ENCODE measurements around the gene ZNF234. TPM values are rescaled to one million over a fixed set of nuclear protein-coding genes. Genes with fewer than 3 reads are reported as not detected.

The ZNF234 gene
- total and polyA plus RNA-seq, 2 of the 4 experiments (the other 2 are of a cell fraction): 4.0 to 15.8 TPM

DNA sequence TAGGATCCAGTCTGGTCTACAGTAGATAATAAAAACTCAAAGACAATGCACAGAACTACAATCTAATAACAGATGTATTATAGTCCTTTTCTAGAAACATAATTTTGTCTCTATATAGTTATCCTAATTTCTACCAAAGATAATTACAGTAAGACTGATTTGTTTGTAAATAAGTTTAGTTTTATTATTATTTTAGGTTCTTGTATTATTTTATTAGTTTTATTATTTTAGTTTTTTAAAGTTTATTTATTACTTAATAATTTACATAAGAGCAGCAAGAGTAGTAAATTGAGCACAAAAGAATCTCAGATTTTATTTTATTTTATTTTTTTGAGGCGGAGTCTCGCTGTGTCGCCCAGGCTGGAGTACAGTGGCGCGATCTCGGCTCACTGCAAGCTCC, 48.7 kb downstream of the ZNF234 start:
- no peak overlapping the region for H2BK120ac ChIP-seq (ENCODE audit: low read depth, low read length)
- DNase-seq (no peak), ATAC-seq (ENCODE audit: low read depth) (no peak)
- in situ Hi-C loops (cut with MboI; ENCODE audit: low sequenced_read_pairs) (no loop called here), intact Hi-C loops (cut with micrococcal nuclease) (no loop called here), dilution Hi-C loops (cut with HindIII; ENCODE audit: low sequenced_read_pairs, unreplicated experiment) (no loop called here)
- BruUV-seq (replicated peaks): no TSS peak
- H2AK5ac ChIP-seq (ENCODE audit: low read depth, low read length): no peak overlapping the region
- no peak overlapping the region for H3K4me3 ChIP-seq (ENCODE audit: insufficient read depth, low read depth, low read length)
- TF ChIP-seq CHD1 (IDR thresholded peaks at IDR 0.05; ENCODE audit: low read depth, low read length) (no peak), FOS (IDR thresholded peaks at IDR 0.05; ENCODE audit: low read depth, low read length) (no peak), MAZ (IDR thresholded peaks at IDR 0.05; ENCODE audit: borderline replicate concordance, low read depth, low read length) (no peak), BHLHE40 (IDR thresholded peaks at IDR 0.05; ENCODE audit: low read depth, low read length) (no peak), RCOR1 (IDR thresholded peaks at IDR 0.05; ENCODE audit: insufficient replicate concordance, low read length) (no peak), MXI1 (IDR thresholded peaks at IDR 0.05; ENCODE audit: borderline replicate concordance, low read depth, low read length) (no peak), RFX5 (IDR thresholded peaks at IDR 0.05; ENCODE audit: low read depth, low read length) (no peak), CEBPB (IDR thresholded peaks at IDR 0.05; ENCODE audit: low read depth, low read length) (no peak), POLR2A (IDR thresholded peaks at IDR 0.05; ENCODE audit: low read depth, low read length) (no peak), MAFK (IDR thresholded peaks at IDR 0.05; ENCODE audit: low read depth, low read length) (no peak), NFE2L2 (IDR thresholded peaks at IDR 0.05; ENCODE audit: low read depth, low read length) (no peak), RAD21 (IDR thresholded peaks at IDR 0.05; ENCODE audit: low read length) (no peak)
- TF ChIP-seq, protein P1, sequence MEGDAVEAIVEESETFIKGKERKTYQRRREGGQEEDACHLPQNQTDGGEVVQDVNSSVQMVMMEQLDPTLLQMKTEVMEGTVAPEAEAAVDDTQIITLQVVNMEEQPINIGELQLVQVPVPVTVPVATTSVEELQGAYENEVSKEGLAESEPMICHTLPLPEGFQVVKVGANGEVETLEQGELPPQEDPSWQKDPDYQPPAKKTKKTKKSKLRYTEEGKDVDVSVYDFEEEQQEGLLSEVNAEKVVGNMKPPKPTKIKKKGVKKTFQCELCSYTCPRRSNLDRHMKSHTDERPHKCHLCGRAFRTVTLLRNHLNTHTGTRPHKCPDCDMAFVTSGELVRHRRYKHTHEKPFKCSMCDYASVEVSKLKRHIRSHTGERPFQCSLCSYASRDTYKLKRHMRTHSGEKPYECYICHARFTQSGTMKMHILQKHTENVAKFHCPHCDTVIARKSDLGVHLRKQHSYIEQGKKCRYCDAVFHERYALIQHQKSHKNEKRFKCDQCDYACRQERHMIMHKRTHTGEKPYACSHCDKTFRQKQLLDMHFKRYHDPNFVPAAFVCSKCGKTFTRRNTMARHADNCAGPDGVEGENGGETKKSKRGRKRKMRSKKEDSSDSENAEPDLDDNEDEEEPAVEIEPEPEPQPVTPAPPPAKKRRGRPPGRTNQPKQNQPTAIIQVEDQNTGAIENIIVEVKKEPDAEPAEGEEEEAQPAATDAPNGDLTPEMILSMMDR (conservative IDR thresholded peaks at IDR 0.05; ENCODE audit: low read depth, low read length): no peak
- TF ChIP-seq, protein P2, sequence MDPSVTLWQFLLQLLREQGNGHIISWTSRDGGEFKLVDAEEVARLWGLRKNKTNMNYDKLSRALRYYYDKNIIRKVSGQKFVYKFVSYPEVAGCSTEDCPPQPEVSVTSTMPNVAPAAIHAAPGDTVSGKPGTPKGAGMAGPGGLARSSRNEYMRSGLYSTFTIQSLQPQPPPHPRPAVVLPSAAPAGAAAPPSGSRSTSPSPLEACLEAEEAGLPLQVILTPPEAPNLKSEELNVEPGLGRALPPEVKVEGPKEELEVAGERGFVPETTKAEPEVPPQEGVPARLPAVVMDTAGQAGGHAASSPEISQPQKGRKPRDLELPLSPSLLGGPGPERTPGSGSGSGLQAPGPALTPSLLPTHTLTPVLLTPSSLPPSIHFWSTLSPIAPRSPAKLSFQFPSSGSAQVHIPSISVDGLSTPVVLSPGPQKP (IDR thresholded peaks at IDR 0.05; ENCODE audit: borderline replicate concordance, low read depth, low read length): no peak
- TF ChIP-seq, protein P3, sequence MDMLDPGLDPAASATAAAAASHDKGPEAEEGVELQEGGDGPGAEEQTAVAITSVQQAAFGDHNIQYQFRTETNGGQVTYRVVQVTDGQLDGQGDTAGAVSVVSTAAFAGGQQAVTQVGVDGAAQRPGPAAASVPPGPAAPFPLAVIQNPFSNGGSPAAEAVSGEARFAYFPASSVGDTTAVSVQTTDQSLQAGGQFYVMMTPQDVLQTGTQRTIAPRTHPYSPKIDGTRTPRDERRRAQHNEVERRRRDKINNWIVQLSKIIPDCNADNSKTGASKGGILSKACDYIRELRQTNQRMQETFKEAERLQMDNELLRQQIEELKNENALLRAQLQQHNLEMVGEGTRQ (IDR thresholded peaks at IDR 0.05; ENCODE audit: low read depth, low read length): no peak
- no peak overlapping the region for H2AFZ ChIP-seq (replicated peaks; ENCODE audit: low read length, poor library complexity)
- H2BK5ac ChIP-seq (ENCODE audit: low read depth, low read length, poor library complexity, severe bottlenecking): no peak overlapping the region
- CTCF ChIA-PET: no interaction called here
- no CpG with 5 or more reads among the region's 6 CpGs for WGBS, 2 experiments (ENCODE audit: extremely low coverage in 2 of 2, insufficient read length in 1 of 2)
- no peaks in the 10 kb centered on the region for H3K27me3 ChIP-seq (ENCODE audit: control insufficient read depth, insufficient read depth, low read length)
- H3K56ac ChIP-seq (ENCODE audit: extremely low read depth, insufficient read depth, low read length): no peak overlapping the region
- H4K5ac ChIP-seq (ENCODE audit: low read depth, low read length): no peak overlapping the region
- H3K27ac ChIP-seq (ENCODE audit: insufficient read depth, low read length): no peak overlapping the region
- no peak overlapping the region for H3K4ac ChIP-seq (ENCODE audit: low read depth, low read length)
- H4K91ac ChIP-seq (ENCODE audit: insufficient read depth, low read depth, low read length): no peak overlapping the region
- H3K4me2 ChIP-seq (ENCODE audit: low read depth, low read length): no peak overlapping the region
- H2AK9ac ChIP-seq (replicated peaks; ENCODE audit: low read depth, low read length, poor library complexity): no peak overlapping the region
- no peak overlapping the region for H2BK20ac ChIP-seq (ENCODE audit: low read depth, low read length)
- POLR2A ChIA-PET (ENCODE audit: unreplicated experiment): no interaction called here
- no peaks in the 10 kb centered on the region for H3K79me1 ChIP-seq (ENCODE audit: low read depth in 1 of 2, low read length in 2 of 2)
- no peaks in the 10 kb centered on the region for H3K4me1 ChIP-seq (ENCODE audit: control insufficient read depth, insufficient read depth, low read length)
- H3K23ac ChIP-seq (ENCODE audit: low read depth, low read length): no peak overlapping the region
- no peaks in the 10 kb centered on the region for H4K20me1 ChIP-seq (ENCODE audit: insufficient read depth, low read length)
- no peak overlapping the region for H3K9ac ChIP-seq (ENCODE audit: low read depth, low read length)
- no peaks in the 10 kb centered on the region for H3K9me1 ChIP-seq (ENCODE audit: insufficient read depth, low read length)
- H3K14ac ChIP-seq (replicated peaks; ENCODE audit: low read depth, low read length): no peak overlapping the region
- no peaks in the 10 kb centered on the region for H3K9me3 ChIP-seq (ENCODE audit: control insufficient read depth, insufficient read depth, low read length)
- H4K8ac ChIP-seq (ENCODE audit: low read depth in 2 of 2, low read length in 2 of 2): no peak overlapping the region
- no peaks in the 10 kb centered on the region for H3K36me3 ChIP-seq (ENCODE audit: control insufficient read depth, insufficient read depth, low read length)
- no peak overlapping the region for H3K18ac ChIP-seq (ENCODE audit: low read depth, low read length)
- no peak overlapping the region for H2BK15ac ChIP-seq (ENCODE audit: low read depth, low read length)

Data from IMR-90 (cell line).